Suprapubic skin (tissue), 4 donors: ENCODE results near the gene MT2A.

ENCODE experiments used
- EP300 ChIP-seq: sonication (generic); formaldehyde crosslinking; IDR thresholded peaks from one replicate; pipeline ENCODE4 v1.6.1; 2017; ENCODE audit warnings: antibody characterized with exemption
- POLR2A ChIP-seq, 2 donors: fragments of 450-650 bp; IDR thresholded peaks; one replicate each; pipeline ENCODE4 v1.6.1; 2017; ENCODE audit warnings: antibody characterized with exemption in 2 of 2, mild to moderate bottlenecking in 2 of 2, moderate library complexity in 2 of 2
- POLR2AphosphoS5 ChIP-seq, 3 donors: sonication (generic); formaldehyde crosslinking; IDR thresholded peaks; one replicate each; pipeline ENCODE4 v1.6.1; 2017; ENCODE audit warnings: antibody characterized with exemption in 3 of 3
- TF ChIP-seq, protein P1 (sequence below), 2 donors: fragments of 200-600 bp in 1 of 2; fragments of 450-650 bp in 1 of 2; sonication (generic) in 1 of 2; IDR thresholded peaks; one replicate each; pipeline ENCODE4 v1.5.1; 2016 to 2019; ENCODE audit warnings: antibody characterized with exemption in 2 of 2, mild to moderate bottlenecking in 1 of 2, moderate library complexity in 1 of 2

DNA sequence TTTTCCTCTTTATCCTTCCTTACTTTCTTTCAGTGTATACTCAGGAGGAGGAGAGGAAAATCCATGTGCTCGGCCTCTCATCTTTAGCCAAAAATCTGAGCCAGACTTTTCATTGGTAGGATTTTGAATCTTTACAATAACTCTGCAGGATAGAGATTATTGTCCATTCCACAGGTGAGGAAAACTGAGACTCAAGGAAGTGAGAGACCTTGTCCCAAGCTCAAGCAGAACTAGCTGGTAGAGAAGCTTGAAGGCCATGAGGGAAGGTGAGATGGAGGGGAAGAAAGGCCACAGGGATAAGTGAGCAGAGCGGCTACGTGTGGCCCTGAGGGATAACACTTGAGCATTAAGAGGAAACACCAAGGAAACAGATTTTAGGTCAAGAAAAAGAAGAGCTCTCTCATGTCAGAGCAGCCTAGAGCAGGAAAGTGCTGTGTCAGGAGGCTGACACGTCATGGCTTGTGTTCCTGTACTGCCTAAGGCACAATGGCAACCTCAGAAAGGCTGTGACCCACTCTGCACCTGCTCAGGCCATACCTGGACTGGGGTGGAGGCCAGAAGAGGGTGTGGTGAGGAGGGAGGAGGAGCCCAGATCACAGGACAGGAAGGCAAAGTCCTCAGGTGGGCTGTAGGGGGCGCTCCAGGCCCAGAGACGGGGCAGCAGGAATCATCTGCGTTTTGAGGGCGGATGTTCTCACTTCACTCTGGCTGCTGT is 31.6 kb upstream of the MT2A start:
- TF ChIP-seq POLR2A (IDR thresholded peaks at IDR 0.05): no peak
- TF ChIP-seq EP300: no peak
- TF ChIP-seq, protein P1, sequence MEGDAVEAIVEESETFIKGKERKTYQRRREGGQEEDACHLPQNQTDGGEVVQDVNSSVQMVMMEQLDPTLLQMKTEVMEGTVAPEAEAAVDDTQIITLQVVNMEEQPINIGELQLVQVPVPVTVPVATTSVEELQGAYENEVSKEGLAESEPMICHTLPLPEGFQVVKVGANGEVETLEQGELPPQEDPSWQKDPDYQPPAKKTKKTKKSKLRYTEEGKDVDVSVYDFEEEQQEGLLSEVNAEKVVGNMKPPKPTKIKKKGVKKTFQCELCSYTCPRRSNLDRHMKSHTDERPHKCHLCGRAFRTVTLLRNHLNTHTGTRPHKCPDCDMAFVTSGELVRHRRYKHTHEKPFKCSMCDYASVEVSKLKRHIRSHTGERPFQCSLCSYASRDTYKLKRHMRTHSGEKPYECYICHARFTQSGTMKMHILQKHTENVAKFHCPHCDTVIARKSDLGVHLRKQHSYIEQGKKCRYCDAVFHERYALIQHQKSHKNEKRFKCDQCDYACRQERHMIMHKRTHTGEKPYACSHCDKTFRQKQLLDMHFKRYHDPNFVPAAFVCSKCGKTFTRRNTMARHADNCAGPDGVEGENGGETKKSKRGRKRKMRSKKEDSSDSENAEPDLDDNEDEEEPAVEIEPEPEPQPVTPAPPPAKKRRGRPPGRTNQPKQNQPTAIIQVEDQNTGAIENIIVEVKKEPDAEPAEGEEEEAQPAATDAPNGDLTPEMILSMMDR (IDR thresholded peaks at IDR 0.05): peak; percentile 83 to 85
- peak in 1 of 3 donors; percentile 14 for TF ChIP-seq POLR2AphosphoS5 (IDR thresholded peaks at IDR 0.05)
